Measurements from ENCODE around the gene TOR2A. TPM values are rescaled to one million over a fixed set of nuclear protein-coding genes. Genes with fewer than 3 reads are reported as not detected.

The TOR2A gene
- total RNA-seq, 3 donors from 2014 or later: 9.5 to 16.7 (median 9.6) TPM

DNA sequence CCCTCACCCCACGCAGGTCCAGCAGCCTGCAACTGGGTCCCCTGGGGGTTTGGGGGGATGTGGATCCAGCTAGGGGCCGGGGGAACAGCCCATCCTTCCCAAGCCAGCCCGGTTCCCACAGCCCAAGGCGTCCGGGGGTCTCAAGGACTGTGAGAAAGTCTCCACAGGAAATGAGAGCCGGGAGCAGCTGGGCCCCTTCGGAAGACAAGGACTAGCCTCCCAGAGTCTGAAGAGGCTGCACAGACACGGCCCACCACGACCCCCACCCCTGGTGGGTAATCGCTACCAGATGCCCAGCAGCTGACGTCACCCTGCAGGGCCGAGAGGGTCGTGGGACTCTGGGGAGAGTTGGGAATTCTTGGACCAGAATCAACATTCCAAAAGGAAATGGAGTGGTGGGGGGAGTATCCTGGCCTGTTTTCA, 32.8 kb upstream of the TOR2A start:
- H3K4me3 ChIP-seq: peak overlapping the region; percentile 2 to 46 (median 9)
- intact Hi-C loops (cut with DNase I; ENCODE audit: low total_unique reads): no loop called here
- no peaks in the 10 kb centered on the region for H3K27me3 ChIP-seq
- no peaks in the 10 kb centered on the region for H3K9me3 ChIP-seq
- H3K36me3 ChIP-seq: no peaks in the 10 kb centered on the region
- H3K27ac ChIP-seq: peak overlapping the region; percentile 36 to 72
- TF ChIP-seq, protein P1, sequence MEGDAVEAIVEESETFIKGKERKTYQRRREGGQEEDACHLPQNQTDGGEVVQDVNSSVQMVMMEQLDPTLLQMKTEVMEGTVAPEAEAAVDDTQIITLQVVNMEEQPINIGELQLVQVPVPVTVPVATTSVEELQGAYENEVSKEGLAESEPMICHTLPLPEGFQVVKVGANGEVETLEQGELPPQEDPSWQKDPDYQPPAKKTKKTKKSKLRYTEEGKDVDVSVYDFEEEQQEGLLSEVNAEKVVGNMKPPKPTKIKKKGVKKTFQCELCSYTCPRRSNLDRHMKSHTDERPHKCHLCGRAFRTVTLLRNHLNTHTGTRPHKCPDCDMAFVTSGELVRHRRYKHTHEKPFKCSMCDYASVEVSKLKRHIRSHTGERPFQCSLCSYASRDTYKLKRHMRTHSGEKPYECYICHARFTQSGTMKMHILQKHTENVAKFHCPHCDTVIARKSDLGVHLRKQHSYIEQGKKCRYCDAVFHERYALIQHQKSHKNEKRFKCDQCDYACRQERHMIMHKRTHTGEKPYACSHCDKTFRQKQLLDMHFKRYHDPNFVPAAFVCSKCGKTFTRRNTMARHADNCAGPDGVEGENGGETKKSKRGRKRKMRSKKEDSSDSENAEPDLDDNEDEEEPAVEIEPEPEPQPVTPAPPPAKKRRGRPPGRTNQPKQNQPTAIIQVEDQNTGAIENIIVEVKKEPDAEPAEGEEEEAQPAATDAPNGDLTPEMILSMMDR (IDR thresholded peaks at IDR 0.05): no peak
- TF ChIP-seq POLR2A (IDR thresholded peaks at IDR 0.05) (no peak), POLR2AphosphoS5 (IDR thresholded peaks at IDR 0.05) (no peak)
- no peak for DNase-seq (ENCODE audit: low spot score in 2 of 2)
- no peaks in the 10 kb centered on the region for H3K4me1 ChIP-seq

GRCh38 chr9:127767410-127767809, 32.3 kb upstream of the TOR2A start:
- Histone ChIP-seq H3K4me3 (peak overlapping the region in 2 of 3 donors; percentile 9 to 46), H3K9me3 (no peaks in the 10 kb centered on the region), H3K27me3 (no peaks in the 10 kb centered on the region), H3K4me1 (no peaks in the 10 kb centered on the region), H3K27ac (peak overlapping the region; percentile 36 to 72), H3K36me3 (no peaks in the 10 kb centered on the region)
- no peak for DNase-seq (ENCODE audit: low spot score in 2 of 2)
- TF ChIP-seq, protein P1 (IDR thresholded peaks at IDR 0.05): no peak
- TF ChIP-seq POLR2AphosphoS5 (IDR thresholded peaks at IDR 0.05): no peak
- no peak for TF ChIP-seq POLR2A (IDR thresholded peaks at IDR 0.05)
- intact Hi-C loops (cut with DNase I; ENCODE audit: low total_unique reads): no loop called here

DNA sequence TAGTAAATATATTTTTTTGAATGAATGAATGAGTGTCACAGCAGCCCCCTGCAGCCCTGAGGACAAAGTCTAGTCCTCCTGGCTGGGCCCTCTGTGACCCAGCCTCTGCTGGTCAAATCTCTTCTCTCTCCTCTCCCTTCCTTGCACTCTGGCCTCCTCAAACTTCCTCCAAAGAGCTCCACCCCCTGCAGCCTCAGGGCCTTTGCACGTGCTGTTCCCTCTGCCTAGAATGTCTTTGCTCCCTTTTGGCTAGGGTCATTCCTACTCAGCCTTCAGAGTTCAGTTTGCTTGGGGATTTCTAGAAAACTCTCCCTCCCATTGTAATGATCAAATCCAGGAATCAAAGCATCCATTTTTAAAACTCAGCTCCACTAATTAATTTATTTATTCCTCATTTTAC, 30.3 kb upstream of the TOR2A start:
- TF ChIP-seq POLR2A (IDR thresholded peaks at IDR 0.05) (no peak), POLR2AphosphoS5 (IDR thresholded peaks at IDR 0.05) (no peak)
- TF ChIP-seq, protein P1 (IDR thresholded peaks at IDR 0.05): no peak
- H3K36me3 ChIP-seq: no peaks in the 10 kb centered on the region
- no peak for DNase-seq (ENCODE audit: low spot score in 2 of 2)
- H3K9me3 ChIP-seq: no peaks in the 10 kb centered on the region
- H3K4me1 ChIP-seq: no peaks in the 10 kb centered on the region
- H3K27ac ChIP-seq: no peak overlapping the region
- intact Hi-C loops (cut with DNase I; ENCODE audit: low total_unique reads): no loop called here
- H3K27me3 ChIP-seq: no peaks in the 10 kb centered on the region
- H3K4me3 ChIP-seq: no peak overlapping the region

- intact Hi-C loops (cut with DNase I; ENCODE audit: low total_unique reads): no loop called here
- Histone ChIP-seq H3K4me3 (no peak overlapping the region), H3K4me1 (no peaks in the 10 kb centered on the region), H3K27ac (peak overlapping the region; percentile 17 to 84), H3K36me3 (no peaks in the 10 kb centered on the region), H3K27me3 (no peaks in the 10 kb centered on the region), H3K9me3 (no peaks in the 10 kb centered on the region)
- DNase-seq (ENCODE audit: low spot score in 2 of 2): no peak
- TF ChIP-seq POLR2AphosphoS5 (IDR thresholded peaks at IDR 0.05) (peak in 2 of 3 donors; percentile 73 to 84), POLR2A (IDR thresholded peaks at IDR 0.05) (no peak)
- TF ChIP-seq, protein P1 (IDR thresholded peaks at IDR 0.05): peak in 1 of 3 donors; percentile 16
Observed at GRCh38 chr9:127763918-127764384, 28.9 kb upstream of the TOR2A start.

DNA sequence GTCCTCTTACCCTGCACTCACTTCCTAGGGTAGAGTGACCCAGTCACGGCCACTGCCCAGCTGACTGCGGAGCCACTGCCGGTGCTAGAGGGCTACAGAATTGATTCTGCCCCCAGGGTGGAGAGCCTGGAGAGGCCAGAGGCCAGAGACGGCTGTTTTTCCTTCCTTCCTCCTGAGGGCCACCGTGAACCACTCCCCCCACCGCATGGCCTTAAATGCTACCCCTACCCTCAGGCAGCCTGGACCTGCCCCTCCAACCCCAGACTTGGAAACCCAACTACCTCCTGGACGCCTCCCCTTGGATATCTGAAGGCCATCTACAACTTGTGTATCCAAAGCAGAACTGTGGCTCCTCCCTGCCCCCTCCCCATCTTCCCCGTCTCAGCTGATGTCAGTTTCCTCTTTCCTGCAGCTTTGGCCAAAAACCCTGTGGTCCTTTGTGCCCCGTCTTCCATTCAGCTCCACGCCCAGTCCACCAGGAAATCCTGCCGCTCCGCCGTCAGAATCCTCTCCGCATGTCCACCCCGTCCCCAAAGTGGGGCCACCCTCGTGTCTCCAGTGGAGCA, 27.1 kb upstream of the TOR2A start:
- peak overlapping the region in 1 of 2 donors; percentile 84 for H3K27ac ChIP-seq
- H3K9me3 ChIP-seq: no peaks in the 10 kb centered on the region
- H3K27me3 ChIP-seq: no peaks in the 10 kb centered on the region
- intact Hi-C loops (cut with DNase I; ENCODE audit: low total_unique reads): no loop called here
- DNase-seq (ENCODE audit: low spot score in 2 of 2): no peak
- H3K36me3 ChIP-seq: no peaks in the 10 kb centered on the region
- peak overlapping the region in 1 of 3 donors; percentile 37 for H3K4me3 ChIP-seq
- TF ChIP-seq POLR2AphosphoS5 (IDR thresholded peaks at IDR 0.05) (peak in 1 of 3 donors; percentile 21), POLR2A (IDR thresholded peaks at IDR 0.05) (no peak)
- H3K4me1 ChIP-seq: no peaks in the 10 kb centered on the region

Measured in breast epithelium (tissue), 4 donors.